Pons (tissue), 1 donor: ENCODE results near the gene NOL4L.

Experiments used
- DNase-seq: peaks from one replicate; pipeline ENCODE4 v3.0.0-alpha.2; 2016; ENCODE audit warnings: low spot score

NOL4L gene

DNA sequence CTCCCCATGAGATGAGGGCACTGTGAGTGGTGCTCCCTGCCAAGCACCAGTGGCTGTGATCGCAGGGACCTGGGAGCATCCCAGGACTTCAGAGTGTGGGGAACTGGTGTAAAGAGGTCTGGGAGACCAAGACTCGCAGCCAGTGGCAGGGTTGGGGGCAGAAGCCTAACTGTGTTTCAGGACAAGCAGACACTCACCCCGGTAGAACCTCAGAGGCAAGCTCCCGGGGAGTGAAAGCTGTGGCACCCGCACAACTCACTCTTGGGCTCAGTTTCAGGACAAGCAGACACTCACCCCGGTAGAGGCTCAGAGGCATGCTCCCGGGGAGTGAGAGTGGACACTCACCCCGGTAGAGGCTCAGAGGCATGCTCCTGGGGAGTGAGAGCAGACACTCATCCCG is 114.2 kb downstream of the NOL4L start:
- DNase-seq: no peak

GRCh38 chr20:32470025-32470861 is 114.9 kb downstream of the NOL4L start:
- no peak for DNase-seq

DNA sequence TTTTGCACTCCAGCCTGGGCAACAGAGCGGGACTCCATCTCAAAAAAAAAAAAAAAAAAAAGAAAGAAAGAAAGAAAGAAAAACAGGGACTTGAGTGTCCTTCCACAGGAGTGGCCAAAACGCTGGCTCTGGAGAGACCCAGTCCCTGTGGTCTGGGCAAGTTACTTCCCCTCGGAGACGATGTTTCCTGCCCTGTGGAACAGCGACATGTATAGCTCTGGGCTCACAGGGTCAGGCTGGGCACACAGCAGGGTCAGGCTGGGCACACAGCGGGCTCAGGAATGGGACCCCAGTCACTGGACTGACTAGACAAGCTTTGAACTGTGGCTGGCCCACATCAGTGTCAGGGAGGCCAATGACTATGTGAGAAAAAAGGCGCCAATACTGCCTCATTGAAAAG is 116.3 kb downstream of the NOL4L start:
- no peak for DNase-seq

GRCh38 chr20:32468313-32468640 is 116.9 kb downstream of the NOL4L start:
- DNase-seq: no peak

DNA sequence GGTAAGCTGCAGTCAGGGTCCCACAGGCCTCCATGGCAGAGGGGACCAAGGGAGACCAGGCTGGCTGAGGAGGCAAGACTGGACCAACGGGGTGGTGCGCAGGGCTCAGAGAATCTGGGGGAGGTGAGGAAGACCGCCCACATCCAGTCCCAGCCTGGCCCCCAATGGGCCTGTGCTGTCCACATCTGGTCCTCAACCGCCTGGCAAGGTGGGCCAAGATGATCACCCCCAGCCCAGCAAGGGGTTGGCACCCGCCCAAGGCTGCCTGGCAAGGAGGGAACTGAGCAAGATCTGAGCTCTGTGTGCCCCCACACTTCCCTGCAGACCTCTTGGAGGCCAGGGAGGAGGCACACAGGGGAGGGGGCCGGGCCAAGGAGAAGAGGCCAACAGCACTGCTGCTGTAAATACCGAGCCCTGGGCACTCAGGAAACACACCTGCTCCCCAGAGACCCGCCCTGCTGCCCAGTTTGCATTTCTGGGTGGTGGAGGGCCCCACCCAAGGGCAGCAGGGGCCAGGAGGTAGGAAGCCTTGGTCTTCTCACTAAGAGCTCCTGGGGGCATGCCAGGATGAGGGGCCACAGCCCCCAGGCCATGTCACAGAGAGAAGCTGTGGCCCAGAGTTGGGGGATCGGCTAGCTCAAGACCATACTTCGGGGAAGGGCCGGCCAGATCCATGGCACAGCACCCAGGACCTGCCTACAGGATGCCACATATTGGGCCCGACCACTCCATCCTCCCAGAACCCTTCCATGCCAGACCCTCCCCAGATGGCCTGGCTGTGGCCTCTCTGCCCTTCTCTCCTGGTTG is 117.4 kb downstream of the NOL4L start:
- DNase-seq: no peak

GRCh38 chr20:32466739-32467505 is 118.2 kb downstream of the NOL4L start:
- peak; percentile 64 for DNase-seq

DNA sequence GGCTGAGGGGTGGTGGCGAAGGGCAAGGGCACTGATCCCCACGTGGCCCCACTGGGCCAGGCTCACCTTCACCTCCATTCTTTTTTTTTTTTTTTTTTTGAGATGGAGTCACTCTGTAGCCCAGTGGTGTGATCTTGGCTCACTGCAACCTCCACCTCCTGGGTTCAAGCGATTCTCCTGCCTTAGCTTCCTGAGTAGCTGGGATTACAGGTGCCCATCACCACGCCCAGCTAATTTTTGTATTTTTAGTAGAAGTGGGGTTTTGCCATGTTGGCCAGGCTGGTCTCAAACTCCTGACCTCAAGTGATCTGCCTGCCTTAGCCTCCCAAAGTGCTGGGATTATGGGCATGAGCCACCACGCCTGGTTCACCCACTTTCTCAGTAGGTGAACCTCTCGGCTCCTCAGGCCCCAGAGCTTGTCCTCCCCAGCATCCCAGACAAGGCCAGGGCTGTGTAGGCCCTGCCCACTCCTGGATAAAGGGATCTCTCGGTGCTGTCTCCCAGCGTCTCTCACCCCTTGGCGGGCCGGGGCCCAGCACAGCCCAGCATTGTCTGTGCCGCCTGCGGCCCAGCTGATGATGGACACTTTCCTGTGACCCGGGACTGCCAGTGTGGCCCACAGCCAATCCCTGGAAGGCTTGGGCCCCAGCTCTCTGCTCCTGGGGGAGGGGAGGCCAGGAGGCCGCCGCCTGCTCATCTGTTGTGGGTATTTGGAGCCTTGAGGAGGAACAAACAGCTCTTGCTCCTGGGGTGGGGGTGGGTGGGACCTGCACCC is 119.0 kb downstream of the NOL4L start:
- peak; percentile 96 for DNase-seq

DNA sequence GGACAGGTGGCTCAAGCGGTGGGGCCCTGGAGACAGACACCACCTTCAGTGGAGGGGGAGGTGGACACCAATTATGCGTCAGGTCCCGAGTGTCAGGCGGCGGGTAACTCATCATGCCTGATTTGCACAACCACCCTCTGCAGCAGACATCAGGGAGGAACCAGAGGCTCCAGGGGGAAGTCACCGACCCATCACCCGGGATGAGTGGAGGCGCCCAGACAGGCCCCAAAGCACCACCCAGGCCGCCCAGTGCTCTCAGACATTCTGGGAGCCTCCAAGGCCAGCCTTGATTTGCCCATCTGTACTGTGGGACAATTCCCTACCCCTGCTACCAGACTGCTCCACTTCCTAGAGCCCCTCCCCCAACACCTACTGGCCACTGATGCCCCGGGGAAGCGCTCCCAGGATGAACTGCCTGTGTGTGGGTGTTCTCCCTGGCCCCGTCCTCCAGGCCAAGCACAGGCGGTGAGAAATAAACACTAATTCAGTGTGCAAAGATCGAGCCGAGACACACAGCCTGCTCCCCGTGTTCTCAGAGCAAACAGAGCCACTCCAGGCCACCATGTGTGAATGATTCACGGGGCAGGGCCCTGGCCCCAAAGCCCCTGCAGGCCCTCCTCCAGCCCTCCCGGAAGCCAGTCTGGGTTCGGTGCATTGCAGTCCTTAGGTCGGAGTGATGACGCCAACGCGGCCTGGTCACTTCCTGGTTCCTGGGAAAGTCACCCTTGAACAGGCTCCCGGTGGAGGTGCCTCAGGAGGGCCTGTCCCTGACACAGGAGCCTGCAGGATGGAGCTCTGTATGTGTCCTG is 119.8 kb downstream of the NOL4L start:
- DNase-seq: no peak

DNA sequence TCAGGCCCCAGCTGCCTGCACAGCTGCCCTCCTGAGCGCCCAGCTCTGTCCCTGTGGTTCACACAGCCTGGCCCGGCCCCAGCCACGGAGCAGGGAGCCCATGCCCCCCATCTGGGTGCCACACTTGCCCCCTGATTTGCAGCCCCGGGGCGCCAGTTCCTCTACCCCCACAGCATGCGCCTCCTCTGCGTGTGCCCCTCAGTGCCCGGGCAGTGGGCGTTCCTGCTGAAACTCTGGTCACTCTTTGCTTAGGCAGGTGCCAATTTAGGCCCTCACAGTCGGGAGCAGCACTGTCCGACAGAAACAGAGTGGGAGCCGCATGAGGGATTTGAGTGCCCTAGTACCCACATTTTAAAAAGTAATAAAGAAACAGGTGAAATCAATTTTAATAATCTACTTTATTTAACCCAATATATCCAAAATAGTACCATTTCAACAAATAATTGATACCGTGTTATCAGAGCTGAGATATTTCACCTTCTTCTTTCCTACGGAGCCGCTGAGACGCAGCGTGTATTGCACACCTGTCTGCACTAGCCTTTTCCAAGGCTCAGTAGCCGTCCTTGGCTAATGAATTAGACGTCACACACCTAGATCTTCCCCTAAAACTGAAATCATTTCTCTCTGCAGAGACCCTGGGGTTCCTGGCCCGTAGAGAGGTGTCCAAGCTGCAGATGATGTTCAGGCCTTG is 120.6 kb downstream of the NOL4L start:
- DNase-seq: no peak

DNA sequence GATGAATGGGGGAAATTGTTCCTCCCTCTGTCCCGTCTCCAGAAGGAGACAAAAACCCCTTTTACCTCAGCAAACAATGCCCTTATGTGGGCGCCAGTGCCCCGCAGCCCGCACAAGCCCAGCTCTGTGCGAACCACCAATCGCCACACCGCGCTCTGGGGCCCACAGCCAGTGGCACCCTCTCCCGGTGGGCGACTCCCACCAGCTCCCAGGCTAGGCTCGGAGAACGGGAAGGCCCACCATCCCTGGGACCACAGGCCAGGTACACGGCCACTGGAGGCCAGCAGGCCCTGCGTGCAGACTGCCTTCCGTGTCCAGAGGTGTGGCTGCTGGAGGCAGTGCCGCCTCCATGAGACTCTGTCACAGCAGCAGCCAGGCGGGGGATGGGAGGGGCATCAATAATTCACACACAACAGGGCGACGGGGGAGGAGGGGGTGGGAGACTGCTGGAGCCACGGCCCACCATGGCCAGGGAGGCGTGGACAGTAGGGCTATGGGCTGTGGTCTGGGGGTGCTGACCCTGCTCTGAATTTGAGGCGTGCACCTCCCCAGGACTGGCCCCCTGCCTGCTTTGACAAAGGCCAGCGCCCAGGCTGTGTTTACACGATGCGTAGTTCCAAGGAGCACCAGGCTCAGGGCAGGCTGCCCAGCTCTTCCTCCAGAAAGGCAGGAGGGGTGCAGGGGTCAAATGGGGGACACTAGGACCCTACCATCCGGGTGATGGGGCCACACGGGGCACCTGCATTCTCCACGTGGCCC is 121.3 kb downstream of the NOL4L start:
- DNase-seq: peak; percentile 98

GRCh38 chr20:32462900-32463641 is 122.1 kb downstream of the NOL4L start:
- DNase-seq: no peak

GRCh38 chr20:32461836-32462600 is 123.1 kb downstream of the NOL4L start:
- DNase-seq: no peak

- no peak for DNase-seq
These were observed 124.3 kb downstream of the NOL4L start for GRCh38 chr20:32460683-32461320.

GRCh38 chr20:32460231-32460630 is 124.9 kb downstream of the NOL4L start:
- no peak for DNase-seq

GRCh38 chr20:32458837-32459220 is 126.3 kb downstream of the NOL4L start:
- DNase-seq: no peak

DNA sequence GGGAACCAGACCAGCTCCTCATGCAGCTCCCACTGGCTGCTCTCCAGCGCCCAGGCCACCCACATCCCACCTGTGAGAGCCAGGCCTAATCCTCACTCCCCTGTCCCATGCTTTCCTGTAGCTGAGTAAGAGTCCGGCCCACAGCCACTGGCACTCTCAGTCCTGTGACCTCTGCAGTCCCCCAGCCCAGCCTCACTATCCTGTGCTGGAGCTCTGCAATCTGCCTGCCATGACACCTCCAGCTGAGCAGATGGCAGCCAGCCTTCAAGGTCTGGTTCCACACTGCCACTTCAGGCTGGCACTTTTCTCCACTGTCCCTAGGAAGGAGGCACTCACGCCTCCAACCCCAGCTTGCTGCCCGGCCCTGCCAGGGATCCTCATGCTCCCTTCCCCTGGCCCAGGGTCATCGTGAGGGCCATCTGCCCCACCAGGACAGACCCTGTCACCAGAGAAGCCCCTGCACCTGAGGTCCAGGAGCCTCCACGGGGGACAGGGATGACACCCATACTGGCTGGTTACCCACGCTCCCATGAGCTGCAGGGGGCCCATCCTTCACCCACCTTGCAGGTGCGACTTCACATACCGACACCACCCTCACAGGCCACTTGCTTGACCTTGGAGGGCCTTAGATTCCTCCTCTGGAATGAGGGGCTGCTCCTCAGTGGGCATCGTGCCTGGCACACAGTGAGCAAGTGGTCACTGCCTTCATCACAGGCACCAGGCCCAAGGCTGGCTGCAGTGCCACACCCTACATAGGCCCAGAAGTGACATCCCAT is 126.9 kb downstream of the NOL4L start:
- DNase-seq: no peak

- peak; percentile 69 for DNase-seq
These were observed 127.6 kb downstream of the NOL4L start for GRCh38 chr20:32457479-32457986.
